H9 (cell line): ENCODE results near the gene TTC28. TPM values are rescaled to one million over a fixed set of nuclear protein-coding genes. Genes with fewer than 3 reads are reported as not detected.

ENCODE experiments used
- DNase-seq: peaks from one replicate; pipeline ENCODE4 v3.0.0-alpha.2; 2017
- H2AFZ ChIP-seq: one replicate; pipeline ENCODE4 v1.6.1; 2013; ENCODE audit warnings: mild to moderate bottlenecking, low read length, control low read depth, moderate library complexity
- H2AK5ac ChIP-seq: 2 replicates; pipeline ENCODE4 v1.6.1; 2013; ENCODE audit warnings: low read length, control low read depth, mixed read lengths; ENCODE audit not compliant: insufficient read length
- H2BK120ac ChIP-seq: one replicate; pipeline ENCODE4 v1.6.1; 2013; ENCODE audit warnings: low read depth, mild to moderate bottlenecking, low read length, control low read depth, inconsistent platforms; ENCODE audit not compliant: poor library complexity, severe bottlenecking
- H2BK12ac ChIP-seq: 2 replicates; pipeline ENCODE4 v1.6.1; 2013; ENCODE audit warnings: low read length, control low read depth, mixed read lengths, low read depth; ENCODE audit not compliant: insufficient read length
- H2BK15ac ChIP-seq: 2 replicates; pipeline ENCODE4 v1.6.1; 2013; ENCODE audit warnings: low read depth, low read length, control low read depth
- H2BK20ac ChIP-seq: one replicate; pipeline ENCODE4 v1.6.1; 2013; ENCODE audit warnings: low read depth, mild to moderate bottlenecking, low read length, control low read depth, inconsistent platforms; ENCODE audit not compliant: poor library complexity, severe bottlenecking
- H2BK5ac ChIP-seq: 2 replicates; pipeline ENCODE4 v1.6.1; 2013; ENCODE audit warnings: low read length, control low read depth, mixed read lengths; ENCODE audit not compliant: insufficient read length
- H3K14ac ChIP-seq: 2 replicates; pipeline ENCODE4 v1.6.1; 2013; ENCODE audit warnings: low read length, control low read depth; ENCODE audit not compliant: insufficient read depth
- H3K18ac ChIP-seq: 2 replicates; pipeline ENCODE4 v1.6.1; 2013; ENCODE audit warnings: low read depth, mild to moderate bottlenecking, mixed read lengths, low read length, control low read depth; ENCODE audit not compliant: insufficient read length
- H3K23ac ChIP-seq: 2 replicates; pipeline ENCODE4 v1.6.1; 2013; ENCODE audit warnings: low read length, control low read depth, mixed read lengths, low read depth; ENCODE audit not compliant: insufficient read length
- H3K23me2 ChIP-seq: 2 replicates; pipeline ENCODE4 v1.6.1; 2013; ENCODE audit warnings: low read depth, mild to moderate bottlenecking, mixed read lengths, low read length, control low read depth; ENCODE audit not compliant: insufficient read length, poor library complexity, severe bottlenecking
- H3K27ac ChIP-seq: 2 replicates; pipeline ENCODE4 v1.5.1; 2013; ENCODE audit warnings: low read length, control low read depth, mixed read lengths, low read depth; ENCODE audit not compliant: insufficient read length
- H3K27me3 ChIP-seq: 2 replicates; pipeline ENCODE4 v1.6.1; 2013; ENCODE audit warnings: low read length, control low read depth, inconsistent platforms; ENCODE audit not compliant: insufficient read depth
- H3K4ac ChIP-seq: 2 replicates; pipeline ENCODE4 v1.6.1; 2013; ENCODE audit warnings: low read depth, mild to moderate bottlenecking, control low read depth, inconsistent platforms, low read length, moderate library complexity
- H3K4me1 ChIP-seq: 2 replicates; pipeline ENCODE4 v1.6.1; 2013; ENCODE audit warnings: low read length, control low read depth, inconsistent platforms; ENCODE audit not compliant: insufficient read depth
- H3K4me2 ChIP-seq: 2 replicates; pipeline ENCODE4 v1.6.1; 2013; ENCODE audit warnings: low read length, control low read depth, mixed read lengths; ENCODE audit not compliant: insufficient read length, insufficient read depth
- H3K56ac ChIP-seq: 2 replicates; pipeline ENCODE4 v1.6.1; 2013; ENCODE audit warnings: low read depth, mild to moderate bottlenecking, mixed read lengths, low read length, control low read depth; ENCODE audit not compliant: insufficient read length
- H3K79me1 ChIP-seq: 2 replicates; pipeline ENCODE4 v1.6.1; 2013; ENCODE audit warnings: low read depth, mild to moderate bottlenecking, moderate library complexity, low read length, control low read depth, inconsistent platforms; ENCODE audit not compliant: insufficient read depth, poor library complexity, severe bottlenecking
- H3K79me2 ChIP-seq: 2 replicates; pipeline ENCODE4 v1.6.1; 2013; ENCODE audit warnings: low read length, control low read depth, inconsistent platforms; ENCODE audit not compliant: insufficient read depth
- H3K9ac ChIP-seq: 2 replicates; pipeline ENCODE4 v1.6.1; 2013; ENCODE audit warnings: low read length, control low read depth, mixed read lengths; ENCODE audit not compliant: insufficient read length; ENCODE audit errors: extremely low read depth
- H3K9me3 ChIP-seq: one replicate; pipeline ENCODE4 v1.6.1; 2013; ENCODE audit warnings: low read depth, low read length, inconsistent platforms; ENCODE audit not compliant: control insufficient read depth
- H3T11ph ChIP-seq: one replicate; pipeline ENCODE4 v1.6.1; 2013; ENCODE audit warnings: mild to moderate bottlenecking, low read length, control low read depth, inconsistent platforms
- H4K20me1 ChIP-seq: one replicate; pipeline ENCODE4 v1.6.1; 2013; ENCODE audit not compliant: control insufficient read depth, insufficient read length, insufficient read depth
- H4K5ac ChIP-seq: 2 replicates; pipeline ENCODE4 v1.6.1; 2013; ENCODE audit warnings: low read depth, mild to moderate bottlenecking, mixed read lengths, low read length, control low read depth; ENCODE audit not compliant: insufficient read length
- H4K8ac ChIP-seq: replicated peaks from 2 replicates; pipeline ENCODE4 v1.6.1; 2013; ENCODE audit warnings: low read length, control low read depth, mixed read lengths, low read depth; ENCODE audit not compliant: insufficient read length
- H4K91ac ChIP-seq: 2 replicates; pipeline ENCODE4 v1.6.1; 2013; ENCODE audit warnings: low read depth, mild to moderate bottlenecking, moderate library complexity, mixed read lengths, low read length, control low read depth; ENCODE audit not compliant: insufficient read length
- H3K27ac Mint-ChIP-seq, 3 experiments: 2 replicates in 2 of 3; 3 replicates in 1 of 3; pipeline ENCODE4 v1.8.0; 2020 to 2021; ENCODE audit warnings: mixed read lengths in 3 of 3, mild to moderate bottlenecking in 1 of 3, moderate library complexity in 1 of 3
- H3K27me3 Mint-ChIP-seq: 2 replicates; pipeline ENCODE4 v1.8.0; 2021; ENCODE audit warnings: low read depth, mild to moderate bottlenecking, moderate library complexity, mixed read lengths
- H3K36me3 Mint-ChIP-seq, 3 experiments: 2 replicates in 2 of 3; 3 replicates in 1 of 3; pipeline ENCODE4 v1.8.0; 2020 to 2021; ENCODE audit warnings: low read depth in 3 of 3, mixed read lengths in 3 of 3; ENCODE audit not compliant: insufficient read depth in 1 of 3
- H3K4me1 Mint-ChIP-seq, 2 experiments: 2 replicates each; pipeline ENCODE4 v1.8.0; 2020; ENCODE audit warnings: mixed read lengths in 2 of 2
- H3K4me3 Mint-ChIP-seq, 2 experiments: 2 replicates in 1 of 2; 3 replicates in 1 of 2; pipeline ENCODE4 v1.8.0; 2020 to 2021; ENCODE audit warnings: mild to moderate bottlenecking in 2 of 2, mixed read lengths in 2 of 2, moderate library complexity in 1 of 2
- H3K9me3 Mint-ChIP-seq, 2 experiments: 2 replicates in 1 of 2; 3 replicates in 1 of 2; pipeline ENCODE4 v1.8.0; 2020; ENCODE audit warnings: mild to moderate bottlenecking in 2 of 2, mixed read lengths in 2 of 2, moderate library complexity in 1 of 2
- WGBS: extraction: QIAGEN DNeasy Blood & Tissue Kit; methylation state at CpG from one replicate; pipeline ENCODE4 v1.1.7; 2013; ENCODE audit warnings: missing lambda C conversion rate, low lambda C conversion rate, mixed read lengths; ENCODE audit not compliant: insufficient read length; ENCODE audit errors: extremely low coverage; 5-methylcytosine and 5-hydroxymethylcytosine counted together
- total RNA-seq: library from RNA; stranded (reverse); gene quantifications from 2 replicates; pipeline ENCODE4 v1.2.1, GENCODE V29; 2021
- TF ChIP-seq, protein P1 (sequence below): fragments of 200-600 bp; sonication (generic); conservative IDR thresholded peaks from 3 replicates; pipeline ENCODE4 v1.8.0; 2021; ENCODE audit warnings: antibody characterized with exemption, mild to moderate bottlenecking

The TTC28 gene
- total RNA-seq, 1 experiment from 2014 or later, result 13.6 TPM

GRCh38 chr22:28600546-28601143 lies 79.0 kb downstream of the TTC28 start:
- Histone ChIP-seq H3K9me3 (no peaks in the 10 kb centered on the region), H4K20me1 (no peaks in the 10 kb centered on the region), H3K9ac (no peak overlapping the region), H3K4me1 (no peaks in the 10 kb centered on the region), H3K18ac (no peak overlapping the region), H4K91ac (no peak overlapping the region), H3K23me2 (no peaks in the 10 kb centered on the region), H3K79me2 (no peaks in the 10 kb centered on the region), H3K14ac (no peak overlapping the region), H3K23ac (no peak overlapping the region), H2BK12ac (no peak overlapping the region), H2BK20ac (no peak overlapping the region), H3K27ac (no peak overlapping the region), H2BK15ac (no peak overlapping the region), H2BK120ac (no peak overlapping the region), H4K5ac (no peak overlapping the region), H3K79me1 (no peaks in the 10 kb centered on the region), H4K8ac (no peak overlapping the region), H3T11ph (no peak overlapping the region), H3K4me2 (no peak overlapping the region), H3K56ac (no peak overlapping the region), H2AK5ac (no peak overlapping the region), H2AFZ (no peak overlapping the region), H3K4ac (no peak overlapping the region), H2BK5ac (no peak overlapping the region), H3K27me3 (no peaks in the 10 kb centered on the region)
- WGBS, result no CpG with 5 or more reads among the region's 3 CpGs
- Mint-ChIP-seq H3K36me3 (no peaks in the 10 kb centered on the region), H3K9me3 (no peaks in the 10 kb centered on the region), H3K4me3 (no peak overlapping the region), H3K27ac (no peak overlapping the region), H3K4me1 (peaks cover 0 to 5% of the 10 kb centered on the region in 2 experiments; a peak in 2 of 4 replicates), H3K27me3 (no peaks in the 10 kb centered on the region)
- no peak for DNase-seq
- TF ChIP-seq, protein P1, sequence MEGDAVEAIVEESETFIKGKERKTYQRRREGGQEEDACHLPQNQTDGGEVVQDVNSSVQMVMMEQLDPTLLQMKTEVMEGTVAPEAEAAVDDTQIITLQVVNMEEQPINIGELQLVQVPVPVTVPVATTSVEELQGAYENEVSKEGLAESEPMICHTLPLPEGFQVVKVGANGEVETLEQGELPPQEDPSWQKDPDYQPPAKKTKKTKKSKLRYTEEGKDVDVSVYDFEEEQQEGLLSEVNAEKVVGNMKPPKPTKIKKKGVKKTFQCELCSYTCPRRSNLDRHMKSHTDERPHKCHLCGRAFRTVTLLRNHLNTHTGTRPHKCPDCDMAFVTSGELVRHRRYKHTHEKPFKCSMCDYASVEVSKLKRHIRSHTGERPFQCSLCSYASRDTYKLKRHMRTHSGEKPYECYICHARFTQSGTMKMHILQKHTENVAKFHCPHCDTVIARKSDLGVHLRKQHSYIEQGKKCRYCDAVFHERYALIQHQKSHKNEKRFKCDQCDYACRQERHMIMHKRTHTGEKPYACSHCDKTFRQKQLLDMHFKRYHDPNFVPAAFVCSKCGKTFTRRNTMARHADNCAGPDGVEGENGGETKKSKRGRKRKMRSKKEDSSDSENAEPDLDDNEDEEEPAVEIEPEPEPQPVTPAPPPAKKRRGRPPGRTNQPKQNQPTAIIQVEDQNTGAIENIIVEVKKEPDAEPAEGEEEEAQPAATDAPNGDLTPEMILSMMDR, result peak; percentile 77
